Body of pancreas (tissue), 4 donors: ENCODE data around the gene SLX4IP. TPM values are rescaled to one million over a fixed set of nuclear protein-coding genes. Genes with fewer than 3 reads are reported as not detected.

ENCODE experiments used
- ATAC-seq: fragments of 150-250 bp; one replicate; pipeline ENCODE4 v1.9.1; 2016
- DNase-seq, 4 donors: peaks; one replicate each; pipeline ENCODE4 v3.0.0-alpha.2; 2019
- H3K27ac ChIP-seq, 4 donors: fragments of 200-600 bp; sonication (generic); 1 replicate in 3 of 4; 2 replicates in 1 of 4; pipeline versions ENCODE4 v1.5.1 to v1.6.1; 2016 to 2019; ENCODE audit warnings: mild to moderate bottlenecking in 1 of 4, mixed read lengths in 1 of 4, moderate library complexity in 1 of 4
- H3K27me3 ChIP-seq, 2 donors: fragments of 200-600 bp; sonication (generic); one replicate each; pipeline ENCODE4 v1.6.0; 2016; ENCODE audit warnings: mild to moderate bottlenecking in 1 of 2
- H3K36me3 ChIP-seq, 2 donors: fragments of 200-600 bp; sonication (generic); replicated peaks in 1 of 2; 2 replicates each; pipeline ENCODE4 v1.5.1; 2016; ENCODE audit warnings: low read depth in 2 of 2; ENCODE audit not compliant: insufficient read depth in 1 of 2
- H3K4me1 ChIP-seq: fragments of 200-600 bp; sonication (generic); one replicate; pipeline ENCODE4 v1.6.0; 2016
- H3K4me3 ChIP-seq, 2 donors: fragments of 200-600 bp; sonication (generic); 1 replicate in 1 of 2; 2 replicates in 1 of 2; pipeline ENCODE4 v1.5.1; 2016 to 2019
- H3K9me3 ChIP-seq, 3 donors: fragments of 200-600 bp; sonication (generic); 1 replicate in 2 of 3; 2 replicates in 1 of 3; pipeline ENCODE4 v1.5.1; 2016
- CTCF ChIP-seq, 7 experiments: fragments of 450-650 bp in 4 of 7; fragments of 200-600 bp in 3 of 7; sonication (generic) in 3 of 7; IDR thresholded peaks; one replicate each; pipeline ENCODE4 v1.5.1; 2016 to 2019; ENCODE audit warnings: antibody characterized with exemption in 7 of 7
- POLR2A ChIP-seq, 3 donors: fragments of 450-650 bp; IDR thresholded peaks; one replicate each; pipeline ENCODE4 v1.6.1; 2016; ENCODE audit warnings: antibody characterized with exemption in 3 of 3, mild to moderate bottlenecking in 2 of 3
- WGBS, 2 donors: methylation state at CpG; one replicate each; pipeline ENCODE4 v1.1.5; 2017; 5-methylcytosine and 5-hydroxymethylcytosine counted together
- intact Hi-C: fragments of 100-400 bp; cut with DNase I; formaldehyde crosslinking; loops from one replicate; pipeline ENCODE4 v1.15.1; 2023
- total RNA-seq, 2 donors: library from RNA; depleted of rRNA; stranded (reverse); fragments of >200 nt; gene quantifications; one replicate each; pipeline ENCODE4 v1.1.0, GENCODE V29; 2016

The SLX4IP gene
- total RNA-seq, 2 donors from 2014 or later = 4.3 to 4.7 TPM

- DNase-seq = no peak
Observed at GRCh38 chr20:10501402-10501801, 66.3 kb downstream of the SLX4IP start.

GRCh38 chr20:10502098-10502526 lies 67.0 kb downstream of the SLX4IP start:
- intact Hi-C loops = no loop called here
- TF ChIP-seq CTCF (IDR thresholded peaks at IDR 0.05) (no peak), POLR2A (IDR thresholded peaks at IDR 0.05) (no peak)
- no peak for ATAC-seq

More at GRCh38 chr20:10501402-10501801, 66.3 kb downstream of the SLX4IP start:
- no peak for ATAC-seq
- H3K4me1 ChIP-seq = peaks cover 13% of the 10 kb centered on the region
- WGBS, 2 donors = 66 to 95% methylated on average over 4 of the region's 4 CpGs
- no peaks in the 10 kb centered on the region for H3K9me3 ChIP-seq
- TF ChIP-seq POLR2A (IDR thresholded peaks at IDR 0.05) = no peak
- no peak for TF ChIP-seq CTCF (IDR thresholded peaks at IDR 0.05)
- H3K27me3 ChIP-seq = no peaks in the 10 kb centered on the region
- no peak overlapping the region for H3K4me3 ChIP-seq
- no peak overlapping the region for H3K27ac ChIP-seq
- intact Hi-C loops = no loop called here
- no peaks in the 10 kb centered on the region for H3K36me3 ChIP-seq

GRCh38 chr20:10504608-10504993 lies 69.5 kb downstream of the SLX4IP start:
- Histone ChIP-seq H3K9me3 (no peaks in the 10 kb centered on the region), H3K4me3 (no peak overlapping the region), H3K27ac (no peak overlapping the region), H3K4me1 (peaks cover 25% of the 10 kb centered on the region), H3K27me3 (no peaks in the 10 kb centered on the region), H3K36me3 (no peaks in the 10 kb centered on the region)
- 81 to 89% methylated on average over 7 of the region's 7 CpGs for WGBS, 2 donors
- no peak for ATAC-seq
- no peak for DNase-seq
- intact Hi-C loops = no loop called here
- TF ChIP-seq CTCF (IDR thresholded peaks at IDR 0.05) = no peak

More at GRCh38 chr20:10502098-10502526, 67.0 kb downstream of the SLX4IP start:
- H3K4me3 ChIP-seq = no peak overlapping the region
- H3K4me1 ChIP-seq = peaks cover 15% of the 10 kb centered on the region
- no peaks in the 10 kb centered on the region for H3K9me3 ChIP-seq
- 84 to 94% methylated on average over 5 of the region's 5 CpGs for WGBS, 2 donors
- no peaks in the 10 kb centered on the region for H3K27me3 ChIP-seq
- DNase-seq = no peak
- no peak overlapping the region for H3K27ac ChIP-seq
- no peaks in the 10 kb centered on the region for H3K36me3 ChIP-seq

- no peak for TF ChIP-seq POLR2A (IDR thresholded peaks at IDR 0.05)
- no peak for TF ChIP-seq CTCF (IDR thresholded peaks at IDR 0.05)
- Histone ChIP-seq H3K36me3 (no peaks in the 10 kb centered on the region), H3K9me3 (no peaks in the 10 kb centered on the region), H3K27me3 (no peaks in the 10 kb centered on the region), H3K27ac (peak overlapping the region in 1 of 4 donors; percentile 31), H3K4me3 (no peak overlapping the region), H3K4me1 (peaks cover 25% of the 10 kb centered on the region)
- peak in 1 of 4 donors; percentile 33 for DNase-seq
- 55 to 61% methylated on average over 5 of the region's 5 CpGs for WGBS, 2 donors
- intact Hi-C loops = no loop called here
- ATAC-seq = peak; percentile 36
Observed at GRCh38 chr20:10504994-10505730, 70.1 kb downstream of the SLX4IP start.

- no peak overlapping the region for H3K4me3 ChIP-seq
- no peak for ATAC-seq
Observed at GRCh38 chr20:10505827-10506226, 70.7 kb downstream of the SLX4IP start.

More at GRCh38 chr20:10505827-10506226, 70.7 kb downstream of the SLX4IP start:
- intact Hi-C loops = no loop called here
- H3K27ac ChIP-seq = no peak overlapping the region
- H3K36me3 ChIP-seq = no peaks in the 10 kb centered on the region
- TF ChIP-seq CTCF (IDR thresholded peaks at IDR 0.05) (no peak), POLR2A (IDR thresholded peaks at IDR 0.05) (no peak)
- peaks cover 25% of the 10 kb centered on the region for H3K4me1 ChIP-seq
- 30 to 40% methylated on average over 2 of the region's 2 CpGs for WGBS, 2 donors
- no peaks in the 10 kb centered on the region for H3K27me3 ChIP-seq
- H3K9me3 ChIP-seq = no peaks in the 10 kb centered on the region
- DNase-seq = no peak
